ENCODE results near the gene PIK3CA.

PIK3CA gene

DNA sequence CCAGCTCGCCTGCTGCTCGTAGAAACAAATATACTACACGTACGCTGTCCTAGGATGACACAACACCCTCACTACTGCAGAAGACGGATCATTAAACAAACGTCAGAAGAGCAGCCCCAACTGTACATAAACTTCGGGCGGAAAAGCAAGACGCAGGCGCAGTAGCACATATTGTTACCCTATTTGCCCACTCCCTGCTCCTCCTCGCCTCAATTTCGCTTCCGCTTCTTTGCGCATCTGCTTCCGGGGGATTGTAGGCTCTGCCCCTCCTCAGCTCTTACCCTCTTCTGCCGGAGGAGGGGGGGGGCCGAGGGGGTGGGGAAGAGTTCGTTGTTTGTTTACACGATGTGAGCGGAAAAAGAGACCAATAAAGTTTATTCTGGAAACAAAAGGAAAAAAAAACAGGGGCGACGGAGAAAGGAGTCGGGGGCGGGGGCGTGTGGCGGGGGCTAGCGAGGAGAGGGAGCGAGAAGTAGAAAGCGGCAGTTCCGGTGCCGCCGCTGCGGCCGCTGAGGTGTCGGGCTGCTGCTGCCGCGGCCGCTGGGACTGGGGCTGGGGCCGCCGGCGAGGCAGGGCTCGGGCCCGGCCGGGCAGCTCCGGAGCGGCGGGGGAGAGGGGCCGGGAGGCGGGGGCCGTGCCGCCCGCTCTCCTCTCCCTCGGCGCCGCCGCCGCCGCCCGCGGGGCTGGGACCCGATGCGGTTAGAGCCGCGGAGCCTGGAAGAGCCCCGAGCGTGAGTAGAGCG lies at the start of gene PIK3CA:
Gene PIK3CA, plus strand, starts transcription at position 485 of the 743 bp plus-strand sequence. CDS start 50,469 bp downstream, outside the sequence.
- POLR2A ChIA-PET (ENCODE audit: low non-redundant PET): interaction anchor here (0.6 kb wide), 2 partner anchors 168 to 169 kb away, joined by 3 to 4 read pairs; no protein-coding TSS in a partner anchor
- H3K27ac ChIP-seq: peak within 1 kb of the TSS; percentile 96
- CTCF ChIA-PET: interaction anchor here (0.6 to 1.4 kb wide), 4 partner anchors 16 to 174 kb away, joined by 3 to 5 read pairs (median 4); no protein-coding TSS in a partner anchor
- DNase-seq (ENCODE audit: low spot score): peak; percentile 89
- TF ChIP-seq CTCF (conservative IDR thresholded peaks at IDR 0.05; ENCODE audit: low read depth): no peak

- POLR2A ChIA-PET (ENCODE audit: low non-redundant PET): no interaction called here
- DNase-seq (ENCODE audit: low spot score): no peak
- no peak for TF ChIP-seq CTCF (conservative IDR thresholded peaks at IDR 0.05; ENCODE audit: low read depth)
- H3K27ac ChIP-seq: no peak overlapping the region
- CTCF ChIA-PET: interaction anchor here (0.6 to 1.0 kb wide), 2 partner anchors 19 to 1611 kb away, joined by 3 to 4 read pairs; no protein-coding TSS in a partner anchor
Observed at GRCh38 chr3:179098388-179099077, 49.6 kb upstream of the PIK3CA start.

- POLR2A ChIA-PET (ENCODE audit: low non-redundant PET): no interaction called here
- peak; percentile 24 for DNase-seq (ENCODE audit: low spot score)
- CTCF ChIA-PET: no interaction called here
- H3K27ac ChIP-seq: no peak overlapping the region
- no peak for TF ChIP-seq CTCF (conservative IDR thresholded peaks at IDR 0.05; ENCODE audit: low read depth)
Observed at GRCh38 chr3:179100652-179101051, 47.5 kb upstream of the PIK3CA start.

- POLR2A ChIA-PET (ENCODE audit: low non-redundant PET): no interaction called here
- no peak for TF ChIP-seq CTCF (conservative IDR thresholded peaks at IDR 0.05; ENCODE audit: low read depth)
- H3K27ac ChIP-seq: no peak overlapping the region
- no peak for DNase-seq (ENCODE audit: low spot score)
- CTCF ChIA-PET: interaction anchor here (0.6 to 1.3 kb wide), 8 partner anchors 28 to 273 kb away, joined by 3 to 6 read pairs (median 4); no protein-coding TSS in a partner anchor
Observed at GRCh38 chr3:179105881-179106280, 42.3 kb upstream of the PIK3CA start.

DNA sequence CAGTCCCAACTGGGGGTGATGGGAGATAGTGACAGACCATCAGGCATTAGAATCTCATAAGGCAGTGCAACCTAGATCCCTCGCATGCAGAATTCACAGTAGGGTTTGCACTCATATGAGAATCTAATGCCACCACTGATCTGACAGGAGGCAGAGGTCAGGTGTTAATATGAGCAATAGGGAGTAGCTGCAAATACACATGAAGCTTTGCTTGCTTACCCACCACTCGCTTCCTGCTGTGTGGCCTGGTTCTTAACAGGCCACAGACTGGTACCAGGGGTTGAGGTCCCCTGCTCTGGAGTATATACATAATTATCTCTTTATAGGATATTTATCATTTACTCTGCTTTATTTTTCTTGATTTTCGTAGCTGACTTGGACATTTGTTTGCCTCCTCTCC lies 40.5 kb upstream of the PIK3CA start:
- POLR2A ChIA-PET (ENCODE audit: low non-redundant PET): no interaction called here
- no peak overlapping the region for H3K27ac ChIP-seq
- CTCF ChIA-PET: interaction anchor here (0.7 kb wide), 1 partner anchor 205 kb away, joined by 3 read pairs; no protein-coding TSS in a partner anchor

More for the DNA sequence above, 40.5 kb upstream of the PIK3CA start:
- DNase-seq (ENCODE audit: low spot score): no peak
- TF ChIP-seq CTCF (conservative IDR thresholded peaks at IDR 0.05; ENCODE audit: low read depth): no peak

All from RWPE1 (cell line).